ENCODE results near the gene SUSD5. TPM values are rescaled to one million over a fixed set of nuclear protein-coding genes. Genes with fewer than 3 reads are reported as not detected.

Gene SUSD5
- total RNA-seq, 4 donors from 2014 or later = 0.55 to 2.2 (median 1.1) TPM

DNA sequence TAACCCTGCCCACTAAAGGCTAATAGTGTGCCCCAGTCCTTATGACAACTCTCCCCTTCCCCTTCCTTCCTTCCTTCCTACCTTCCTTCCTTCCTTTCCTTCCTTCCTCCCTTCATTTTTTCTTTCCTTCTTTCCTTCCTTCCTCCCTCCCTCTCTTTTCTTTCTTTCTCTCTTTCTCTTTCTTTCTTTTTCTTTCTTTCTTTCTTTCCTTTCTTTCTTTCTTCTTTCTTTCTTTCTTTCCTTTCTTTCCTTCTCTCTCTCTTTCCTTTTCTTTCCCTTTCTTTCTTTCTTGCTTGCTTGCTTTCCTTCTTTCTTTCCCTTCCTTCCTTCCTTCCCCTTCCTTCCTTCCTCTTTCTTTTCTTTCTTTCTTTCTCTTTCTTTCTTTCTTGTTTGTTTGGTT is 28.2 kb upstream of the SUSD5 start:
- DNase-seq (no peak), ATAC-seq (no peak)
- intact Hi-C loops (cut with DNase I; ENCODE audit: low total_unique reads) (no loop called here), in situ Hi-C loops (cut with MboI; ENCODE audit: low sequenced_read_pairs in 4 of 4) (no loop called here)
- H3K9me3 ChIP-seq = no peaks in the 10 kb centered on the region
- H3K4me3 ChIP-seq = no peak overlapping the region
- H3K36me3 ChIP-seq = no peaks in the 10 kb centered on the region
- H3K27ac ChIP-seq = no peak overlapping the region
- no peaks in the 10 kb centered on the region for H3K27me3 ChIP-seq
- no peaks in the 10 kb centered on the region for H3K4me1 ChIP-seq
- TF ChIP-seq, protein P1, sequence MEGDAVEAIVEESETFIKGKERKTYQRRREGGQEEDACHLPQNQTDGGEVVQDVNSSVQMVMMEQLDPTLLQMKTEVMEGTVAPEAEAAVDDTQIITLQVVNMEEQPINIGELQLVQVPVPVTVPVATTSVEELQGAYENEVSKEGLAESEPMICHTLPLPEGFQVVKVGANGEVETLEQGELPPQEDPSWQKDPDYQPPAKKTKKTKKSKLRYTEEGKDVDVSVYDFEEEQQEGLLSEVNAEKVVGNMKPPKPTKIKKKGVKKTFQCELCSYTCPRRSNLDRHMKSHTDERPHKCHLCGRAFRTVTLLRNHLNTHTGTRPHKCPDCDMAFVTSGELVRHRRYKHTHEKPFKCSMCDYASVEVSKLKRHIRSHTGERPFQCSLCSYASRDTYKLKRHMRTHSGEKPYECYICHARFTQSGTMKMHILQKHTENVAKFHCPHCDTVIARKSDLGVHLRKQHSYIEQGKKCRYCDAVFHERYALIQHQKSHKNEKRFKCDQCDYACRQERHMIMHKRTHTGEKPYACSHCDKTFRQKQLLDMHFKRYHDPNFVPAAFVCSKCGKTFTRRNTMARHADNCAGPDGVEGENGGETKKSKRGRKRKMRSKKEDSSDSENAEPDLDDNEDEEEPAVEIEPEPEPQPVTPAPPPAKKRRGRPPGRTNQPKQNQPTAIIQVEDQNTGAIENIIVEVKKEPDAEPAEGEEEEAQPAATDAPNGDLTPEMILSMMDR (IDR thresholded peaks at IDR 0.05 in 4 of 5, conservative IDR thresholded peaks at IDR 0.05 in 1 of 5) = no peak
- TF ChIP-seq POLR2A (IDR thresholded peaks at IDR 0.05) = no peak

DNA sequence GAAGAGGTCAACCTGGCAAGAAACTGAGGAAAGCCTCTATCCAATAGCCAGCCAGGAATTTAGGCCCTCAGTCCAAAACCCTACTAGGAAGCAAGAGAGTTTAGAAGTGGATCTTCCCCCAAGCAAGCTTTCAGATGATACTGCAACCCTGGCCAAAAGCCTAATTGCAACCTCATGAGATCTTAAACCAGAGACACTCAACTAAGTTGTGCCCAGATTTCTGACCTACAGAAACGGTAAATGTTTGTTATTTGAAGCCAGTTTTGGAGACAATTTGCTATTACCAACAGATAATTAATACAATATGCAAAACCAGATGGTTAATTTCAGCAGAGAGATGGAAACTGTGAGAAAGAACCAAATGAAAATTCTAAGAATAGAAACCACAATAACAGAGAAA is 21.7 kb upstream of the SUSD5 start:
- H3K27me3 ChIP-seq = no peaks in the 10 kb centered on the region
- ATAC-seq (no peak), DNase-seq (no peak)
- H3K4me3 ChIP-seq = no peak overlapping the region
- no peak overlapping the region for H3K27ac ChIP-seq
- in situ Hi-C loops (cut with MboI; ENCODE audit: low sequenced_read_pairs in 4 of 4) (no loop called here), intact Hi-C loops (cut with DNase I; ENCODE audit: low total_unique reads) (no loop called here)
- no peaks in the 10 kb centered on the region for H3K4me1 ChIP-seq
- no peaks in the 10 kb centered on the region for H3K9me3 ChIP-seq
- TF ChIP-seq, protein P1 (IDR thresholded peaks at IDR 0.05 in 4 of 5, conservative IDR thresholded peaks at IDR 0.05 in 1 of 5) = no peak
- no peak for TF ChIP-seq POLR2A (IDR thresholded peaks at IDR 0.05)
- H3K36me3 ChIP-seq = no peaks in the 10 kb centered on the region

DNA sequence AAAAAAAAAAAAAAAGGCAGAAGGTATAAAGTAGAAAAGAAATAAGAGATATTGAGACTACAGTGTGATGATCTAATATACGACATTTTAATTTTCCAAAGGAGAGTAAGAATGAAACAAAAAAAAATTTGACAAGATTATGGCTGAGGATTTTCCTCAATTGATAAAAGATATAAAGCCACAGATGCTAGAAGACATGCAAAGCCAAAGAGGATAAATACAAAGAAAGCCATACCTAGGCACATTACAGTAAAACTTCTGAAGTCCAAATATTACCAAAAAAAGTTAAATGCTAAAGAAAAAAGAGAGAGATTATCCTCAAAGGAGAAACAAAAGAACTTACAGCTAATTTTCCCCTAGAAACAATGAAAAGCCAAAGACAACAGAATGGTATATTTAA is 20.3 kb upstream of the SUSD5 start:
- Histone ChIP-seq H3K27ac (no peak overlapping the region), H3K36me3 (no peaks in the 10 kb centered on the region), H3K27me3 (no peaks in the 10 kb centered on the region), H3K9me3 (no peaks in the 10 kb centered on the region), H3K4me1 (no peaks in the 10 kb centered on the region), H3K4me3 (no peak overlapping the region)
- TF ChIP-seq, protein P1 (IDR thresholded peaks at IDR 0.05 in 4 of 5, conservative IDR thresholded peaks at IDR 0.05 in 1 of 5) = no peak
- no peak for TF ChIP-seq POLR2A (IDR thresholded peaks at IDR 0.05)
- ATAC-seq (no peak), DNase-seq (no peak)
- intact Hi-C loops (cut with DNase I; ENCODE audit: low total_unique reads) = no loop called here
- in situ Hi-C loops (cut with MboI; ENCODE audit: low sequenced_read_pairs in 4 of 4) = no loop called here

DNA sequence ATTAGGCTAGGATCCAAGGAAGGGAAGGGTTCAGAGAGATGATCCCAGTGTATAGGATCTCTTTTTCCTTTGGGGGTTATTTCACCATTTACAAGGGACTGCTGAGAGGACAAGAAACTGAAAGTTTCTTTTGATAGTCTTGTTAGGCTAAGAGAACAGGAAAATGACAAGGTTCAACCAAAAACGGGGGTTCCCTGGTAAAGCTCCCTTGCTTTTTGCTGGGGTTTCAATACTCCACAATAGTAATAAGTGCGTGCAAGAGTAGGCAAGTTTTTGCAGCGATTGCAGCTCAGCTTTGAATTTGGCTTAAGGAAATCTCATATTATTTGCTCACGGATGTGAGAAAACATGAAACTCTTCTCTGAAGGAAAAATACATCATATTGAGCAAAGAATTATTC is 18.8 kb upstream of the SUSD5 start:
- in situ Hi-C loops (cut with MboI; ENCODE audit: low sequenced_read_pairs in 4 of 4) (no loop called here), intact Hi-C loops (cut with DNase I; ENCODE audit: low total_unique reads) (no loop called here)
- Histone ChIP-seq H3K4me1 (no peaks in the 10 kb centered on the region), H3K9me3 (no peaks in the 10 kb centered on the region), H3K27ac (no peak overlapping the region), H3K36me3 (no peaks in the 10 kb centered on the region), H3K4me3 (no peak overlapping the region), H3K27me3 (no peaks in the 10 kb centered on the region)
- DNase-seq (no peak), ATAC-seq (no peak)
- TF ChIP-seq, protein P1 (IDR thresholded peaks at IDR 0.05 in 4 of 5, conservative IDR thresholded peaks at IDR 0.05 in 1 of 5) = no peak
- no peak for TF ChIP-seq POLR2A (IDR thresholded peaks at IDR 0.05)

DNA sequence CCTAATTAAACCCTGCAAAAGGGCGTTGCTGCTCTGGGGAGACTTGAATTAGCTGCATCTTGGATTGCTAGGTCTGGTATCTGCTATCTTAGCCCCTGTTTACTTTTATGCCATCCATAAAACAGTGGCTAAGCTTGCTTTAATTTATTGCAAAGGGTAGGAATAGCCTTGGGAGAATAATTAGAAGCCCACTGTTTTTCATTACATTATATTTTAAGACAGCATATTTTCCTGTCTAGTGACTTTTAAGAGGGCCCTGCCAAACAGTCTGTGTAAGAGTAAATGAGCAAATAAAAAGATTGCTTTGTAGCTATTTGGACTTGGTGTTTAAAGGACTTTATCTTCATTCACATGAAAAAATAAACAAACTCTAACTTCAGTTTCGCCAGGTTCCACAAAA is 17.4 kb upstream of the SUSD5 start:
- Histone ChIP-seq H3K4me3 (no peak overlapping the region), H3K27me3 (no peaks in the 10 kb centered on the region), H3K36me3 (no peaks in the 10 kb centered on the region), H3K27ac (no peak overlapping the region), H3K4me1 (no peaks in the 10 kb centered on the region), H3K9me3 (no peaks in the 10 kb centered on the region)
- intact Hi-C loops (cut with DNase I; ENCODE audit: low total_unique reads) = no loop called here
- in situ Hi-C loops (cut with MboI; ENCODE audit: low sequenced_read_pairs in 4 of 4) = no loop called here
- DNase-seq = no peak
- TF ChIP-seq POLR2A (IDR thresholded peaks at IDR 0.05) = no peak
- no peak for ATAC-seq
